Measurements from ENCODE around the gene NPIPB13. TPM values are rescaled to one million over a fixed set of nuclear protein-coding genes. Genes with fewer than 3 reads are reported as not detected.
"Not testable (repeated sequence)": the region's sequence is repeated elsewhere in the genome, so short reads cannot be mapped to it uniquely, and the experiment has no call there.

Gene NPIPB13
- total RNA-seq: 10 to 100 TPM in 3 of 7 donors, 1 to 10 TPM in 4; 1.3 to 23.7 (median 7.4) TPM
- polyA plus RNA-seq: 1 to 10 TPM; 3.2 to 4.5 TPM
- long read RNA-seq, donor 1, partial matches to known transcripts: 0 of 4 reads
- long read RNA-seq, donor 1, other reads (novel, unspliced or antisense): 4 of 4 reads
- long read RNA-seq, donor 2: 0 reads
- long read RNA-seq, donor 3, partial matches to known transcripts: 1 of 1 reads
- long read RNA-seq, donor 3, other reads (novel, unspliced or antisense): 0 of 1 reads

GRCh38 chr16:30248379-30248778 lies at the start of gene NPIPB13:
TSS of gene NPIPB13 (minus strand) at chr16:30248479. CDS start at chr16:30245573, 2,906 bp downstream.
- H3K9me3 ChIP-seq; DNase-seq; H3K4me1 ChIP-seq (ENCODE audit: insufficient read depth); H3K36me3 ChIP-seq; intact Hi-C loops (cut with DNase I); H3K27ac ChIP-seq; H3K4me3 ChIP-seq; H3K27me3 ChIP-seq: not testable (repeated sequence)
- WGBS, 3 donors: no CpG with 5 or more reads among the region's 4 CpGs

DNA sequence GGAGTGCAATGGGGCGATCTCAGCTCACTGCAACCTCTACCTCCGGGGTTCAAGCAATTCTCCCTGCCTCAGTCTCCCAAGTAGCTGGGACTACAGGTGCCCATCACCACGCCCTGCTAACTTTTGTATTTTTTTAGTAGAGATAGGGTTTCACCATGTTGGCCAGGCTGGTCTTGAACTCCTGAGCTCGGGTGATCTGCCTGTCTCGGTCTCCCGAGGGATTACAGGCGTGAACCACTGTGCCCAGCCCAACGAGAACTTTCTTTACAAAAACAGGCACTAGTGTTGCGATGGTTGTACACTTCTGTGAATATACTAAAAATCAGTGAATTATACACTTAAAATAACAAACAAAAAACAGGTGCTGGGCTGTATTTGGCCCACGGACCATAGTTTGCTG lies 34.1 kb upstream of the NPIPB13 start:
- H3K36me3 ChIP-seq; H3K4me3 ChIP-seq; H3K27ac ChIP-seq; H3K27me3 ChIP-seq; H3K9me3 ChIP-seq; H3K4me1 ChIP-seq (ENCODE audit: insufficient read depth); DNase-seq; intact Hi-C loops (cut with DNase I): not testable (repeated sequence)
- WGBS, 3 donors: 93 to 99% (median 96%) methylated on average over 9 of the region's 10 CpGs

- H3K27ac ChIP-seq; H3K27me3 ChIP-seq; DNase-seq; H3K4me3 ChIP-seq; H3K9me3 ChIP-seq; H3K4me1 ChIP-seq (ENCODE audit: insufficient read depth); intact Hi-C loops (cut with DNase I); H3K36me3 ChIP-seq: not testable (repeated sequence)
- 60% methylated on average over 1 of the region's 3 CpGs; no CpG with 5 or more reads in 2 of the 3 donors for WGBS, 3 donors
Measured at GRCh38 chr16:30278523-30278922, 30.2 kb upstream of the NPIPB13 start.

GRCh38 chr16:30217082-30217481 lies 31.2 kb downstream of the NPIPB13 start:
- H3K4me1 ChIP-seq (ENCODE audit: insufficient read depth); H3K27me3 ChIP-seq; H3K27ac ChIP-seq; H3K4me3 ChIP-seq; H3K9me3 ChIP-seq; intact Hi-C loops (cut with DNase I); H3K36me3 ChIP-seq: not testable (repeated sequence)
- WGBS, 3 donors: 72 to 77% methylated on average over 3 to 4 of the region's 5 CpGs; no CpG with 5 or more reads in 1 of the 3 donors
- peak in 3 of 5 donors; percentile 13 to 25 (median 14) for DNase-seq

GRCh38 chr16:30211414-30211813 lies 36.9 kb downstream of the NPIPB13 start:
- DNase-seq; H3K4me1 ChIP-seq (ENCODE audit: insufficient read depth); H3K9me3 ChIP-seq; H3K27me3 ChIP-seq; H3K36me3 ChIP-seq; H3K27ac ChIP-seq; intact Hi-C loops (cut with DNase I); H3K4me3 ChIP-seq: not testable (repeated sequence)
- WGBS, 3 donors: no CpG with 5 or more reads among the region's 4 CpGs

- intact Hi-C loops (cut with DNase I); H3K9me3 ChIP-seq; H3K4me3 ChIP-seq; H3K4me1 ChIP-seq (ENCODE audit: insufficient read depth); H3K27me3 ChIP-seq; H3K36me3 ChIP-seq; H3K27ac ChIP-seq: not testable (repeated sequence)
- peak in 4 of 5 donors; percentile 46 to 78 (median 62) for DNase-seq
- WGBS, 3 donors: 0 to 2% (median 0%) methylated on average over 3 to 4 of the region's 6 CpGs
Measured at GRCh38 chr16:30209032-30209431, 39.2 kb downstream of the NPIPB13 start.

- H3K27me3 ChIP-seq; H3K36me3 ChIP-seq; intact Hi-C loops (cut with DNase I); H3K9me3 ChIP-seq; H3K4me1 ChIP-seq (ENCODE audit: insufficient read depth); H3K27ac ChIP-seq; H3K4me3 ChIP-seq: not testable (repeated sequence)
- WGBS, 3 donors: 46% methylated on average over 2 of the region's 9 CpGs; no CpG with 5 or more reads in 2 of the 3 donors
- DNase-seq: peak in 4 of 5 donors; percentile 4 to 32 (median 16)
Measured at GRCh38 chr16:30207063-30207704, 41.1 kb downstream of the NPIPB13 start.

DNA sequence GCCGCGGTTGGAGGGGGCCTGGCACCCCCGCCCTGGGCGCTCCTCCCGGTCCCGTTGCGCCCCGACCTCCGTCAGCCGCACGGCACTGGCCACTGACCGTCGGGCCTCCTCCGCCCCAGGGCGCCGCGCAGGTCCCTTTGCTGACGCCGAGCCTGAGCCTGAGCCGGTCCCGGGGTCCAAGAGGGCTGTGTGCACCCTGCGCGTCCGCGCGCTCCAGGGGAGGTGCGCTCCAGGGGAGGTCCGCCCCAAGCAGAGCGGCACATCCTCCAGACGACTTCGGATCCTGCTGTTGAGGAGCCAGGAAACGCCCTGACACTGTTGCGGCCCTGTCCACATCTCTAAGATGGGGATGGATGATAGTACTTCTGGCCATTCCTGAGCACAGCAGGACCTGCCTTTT lies 42.0 kb downstream of the NPIPB13 start:
- H3K27ac ChIP-seq; H3K4me1 ChIP-seq (ENCODE audit: insufficient read depth); H3K9me3 ChIP-seq; H3K27me3 ChIP-seq; H3K36me3 ChIP-seq; DNase-seq; intact Hi-C loops (cut with DNase I): not testable (repeated sequence)
- H3K4me3 ChIP-seq: peak overlapping the region; percentile 27
- no CpG with 5 or more reads among the region's 33 CpGs for WGBS, 3 donors

- 1% methylated on average over 20 of the region's 52 CpGs; no CpG with 5 or more reads in 2 of the 3 donors for WGBS, 3 donors
- H3K4me1 ChIP-seq (ENCODE audit: insufficient read depth); H3K9me3 ChIP-seq; intact Hi-C loops (cut with DNase I); H3K27me3 ChIP-seq; H3K27ac ChIP-seq; H3K36me3 ChIP-seq: not testable (repeated sequence)
- peak overlapping the region; percentile 27 for H3K4me3 ChIP-seq
- DNase-seq: peak; percentile 5 to 46 (median 24)
Measured at GRCh38 chr16:30205541-30206236, 42.6 kb downstream of the NPIPB13 start.

DNA sequence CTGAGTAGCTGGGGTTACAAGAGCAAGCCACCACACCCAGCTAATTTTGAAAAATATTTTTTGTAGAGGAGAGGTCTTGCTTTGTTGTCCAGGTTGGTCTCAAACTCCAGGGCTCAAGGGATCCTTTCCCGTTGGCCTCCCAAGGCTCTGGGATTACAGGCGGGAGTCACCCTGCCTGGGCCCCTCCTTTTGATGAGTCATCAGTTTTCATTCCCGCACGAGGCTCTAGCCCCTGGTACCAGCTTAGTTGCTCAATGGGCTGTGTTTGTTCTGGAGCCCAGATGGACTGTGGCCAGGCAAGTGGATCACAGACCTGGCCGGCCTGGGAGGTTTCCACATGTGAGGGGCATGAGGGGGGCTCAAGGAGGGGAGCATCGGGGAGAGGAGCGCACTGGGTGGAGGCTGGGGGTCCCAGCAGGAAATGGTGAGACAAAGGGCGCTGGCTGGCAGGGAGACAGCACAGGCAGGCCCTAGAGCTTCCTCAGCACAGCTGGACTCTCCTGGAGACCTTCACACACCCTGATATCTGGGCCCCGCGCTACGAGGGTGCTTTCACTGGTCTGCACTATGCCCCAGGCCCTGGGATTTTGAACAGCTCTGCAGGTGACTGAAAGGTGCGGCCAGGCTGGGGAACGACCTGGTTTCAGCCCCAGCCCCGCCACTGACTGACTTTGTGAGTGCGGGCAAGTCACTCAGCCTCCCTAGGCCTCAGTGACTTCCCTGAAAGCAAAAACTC lies 48.5 kb downstream of the NPIPB13 start:
- DNase-seq; intact Hi-C loops (cut with DNase I); H3K4me3 ChIP-seq; H3K27me3 ChIP-seq; H3K9me3 ChIP-seq; H3K27ac ChIP-seq; H3K36me3 ChIP-seq; H3K4me1 ChIP-seq (ENCODE audit: insufficient read depth): not testable (repeated sequence)
- WGBS, 3 donors: no CpG with 5 or more reads among the region's 15 CpGs

GRCh38 chr16:30199049-30199448 lies 49.2 kb downstream of the NPIPB13 start, which contains the start of gene SULT1A3:
TSS of gene SULT1A3 (plus strand) at chr16:30199255. CDS start at chr16:30200729, 1,474 bp downstream.
- DNase-seq; H3K4me1 ChIP-seq (ENCODE audit: insufficient read depth); H3K4me3 ChIP-seq; H3K36me3 ChIP-seq; H3K9me3 ChIP-seq; intact Hi-C loops (cut with DNase I); H3K27me3 ChIP-seq; H3K27ac ChIP-seq: not testable (repeated sequence)
- no CpG with 5 or more reads among the region's 3 CpGs for WGBS, 3 donors
